Fibroblast of skin of scalp (primary cell): ENCODE results near the gene PIRT.

ENCODE experiments used
- DNase-seq: peaks from one replicate; pipeline ENCODE4 v3.0.0-alpha.2; 2013

The PIRT gene

DNA sequence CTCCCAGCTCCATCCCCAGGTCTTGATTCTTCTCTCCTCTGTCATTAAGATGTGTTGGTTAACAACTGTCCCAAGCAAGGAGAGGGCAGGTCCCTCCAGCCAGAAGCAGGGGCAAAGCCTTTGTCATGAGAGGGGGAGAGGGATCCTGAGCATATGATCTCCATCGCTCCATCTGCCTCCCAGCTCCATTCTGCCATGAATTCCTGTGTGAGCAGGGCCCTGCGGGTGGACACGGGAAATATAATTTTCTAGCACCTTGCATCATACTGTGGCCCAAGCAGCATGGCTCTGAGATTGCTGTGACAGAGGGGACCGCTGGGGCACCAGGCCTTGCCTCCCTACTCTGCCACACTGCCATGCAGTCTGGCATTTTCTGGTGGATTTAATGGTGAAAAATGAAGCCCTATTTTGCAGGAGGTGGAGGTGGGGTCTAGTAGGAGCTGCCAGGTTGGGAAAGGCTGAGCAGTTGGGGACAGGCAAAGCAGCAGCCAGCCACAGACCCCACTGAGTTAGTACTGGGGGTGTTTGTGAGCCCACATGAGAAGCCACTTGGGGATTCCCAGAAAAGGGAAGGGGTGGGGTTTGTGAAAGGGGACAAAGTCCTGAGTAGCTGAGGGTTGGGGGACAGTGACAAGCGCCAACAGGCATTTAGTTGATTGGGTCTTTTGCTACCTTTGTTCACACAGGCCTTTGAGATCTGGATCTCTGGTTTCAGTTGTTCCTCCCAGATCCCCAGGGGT, 50.4 kb downstream of the PIRT start:
- DNase-seq = no peak

- no peak for DNase-seq
Measured at GRCh38 chr17:10785295-10785694, 52.6 kb downstream of the PIRT start.

GRCh38 chr17:10779609-10780008, 58.3 kb downstream of the PIRT start:
- DNase-seq = no peak

GRCh38 chr17:10777890-10778289, 60.0 kb downstream of the PIRT start:
- no peak for DNase-seq

DNA sequence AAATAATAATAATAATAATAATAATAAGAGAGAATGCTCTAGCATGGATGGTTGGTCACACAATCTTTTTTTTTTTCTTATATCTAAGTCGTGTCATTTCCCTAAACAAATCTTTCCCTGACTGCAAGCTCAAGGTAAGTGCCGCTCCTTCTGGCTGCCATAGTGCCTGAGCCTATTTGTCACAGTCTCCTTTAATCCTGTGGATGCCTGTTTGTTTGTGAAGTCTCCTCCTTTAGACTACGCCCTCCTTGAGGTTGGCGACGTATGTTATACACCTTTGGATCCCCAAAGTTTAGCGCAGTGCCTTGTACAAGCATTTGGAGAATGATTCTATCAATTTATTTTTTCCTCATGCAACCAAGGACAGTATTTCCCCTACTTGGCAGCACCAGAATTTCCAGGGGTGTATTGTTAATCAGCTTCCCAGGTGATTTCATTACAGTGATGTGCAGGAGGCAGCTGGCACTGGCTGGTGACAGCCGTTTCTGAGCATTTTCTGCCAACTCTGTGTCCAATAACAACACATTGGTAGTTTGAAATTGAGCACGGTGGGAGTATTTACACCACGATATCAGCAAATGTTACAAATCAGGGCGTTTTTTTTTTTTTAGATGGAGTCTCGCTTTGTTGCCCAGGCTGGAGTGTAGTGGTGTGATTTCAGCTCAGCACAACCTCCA, 60.6 kb downstream of the PIRT start:
- no peak for DNase-seq

DNA sequence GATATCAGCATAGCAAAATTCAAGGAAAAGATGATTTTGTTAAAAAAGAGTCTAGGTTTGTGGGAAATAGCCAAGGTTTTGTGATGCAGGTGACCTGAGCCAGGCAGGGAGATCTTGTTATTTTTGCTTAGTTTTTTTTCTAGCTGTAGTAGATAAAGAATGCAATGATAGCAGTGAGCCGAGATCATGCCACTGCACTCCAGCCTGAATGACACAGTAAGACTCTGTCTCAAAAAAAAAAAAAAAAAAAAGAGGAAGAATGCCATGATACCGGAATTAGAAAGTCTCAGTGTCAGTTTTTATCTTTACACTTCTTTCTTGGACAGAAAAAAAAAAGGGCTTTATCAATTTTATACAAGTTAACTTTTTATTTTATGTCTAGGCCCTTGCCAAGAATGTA, 61.5 kb downstream of the PIRT start:
- DNase-seq = no peak

- no peak for DNase-seq
Measured at GRCh38 chr17:10775740-10776356, 62.0 kb downstream of the PIRT start.

GRCh38 chr17:10775058-10775457, 62.8 kb downstream of the PIRT start:
- DNase-seq = no peak

- DNase-seq = no peak
Measured at GRCh38 chr17:10773391-10773790, 64.5 kb downstream of the PIRT start.
